Left cardiac atrium (tissue), 4 donors: ENCODE data around the gene TAS2R9. TPM values are rescaled to one million over a fixed set of nuclear protein-coding genes. Genes with fewer than 3 reads are reported as not detected.

Experiments used
- ATAC-seq, 2 donors: fragments of 200-7000 bp; cut with Tn5 transposase; one replicate each; pipeline ENCODE4 v1.9.1; 2020; ENCODE audit warnings: mild to moderate bottlenecking in 2 of 2, moderate library complexity in 2 of 2
- DNase-seq: peaks from one replicate; pipeline ENCODE4 v3.0.0-alpha.2; 2020
- intact Hi-C, 2 donors: fragments of 100-400 bp; cut with DNase I; formaldehyde crosslinking; loops; one replicate each; pipeline versions ENCODE4 v1.14.1 to v1.15.1; 2022 to 2023
- total RNA-seq, 2 donors: library from RNA; stranded (reverse); fragmentation: NEBNext Ultra II Directional; extraction: Animal tissue kit (Norgen Biotek cat#: 25700); gene quantifications; one replicate each; pipeline ENCODE4 v1.2.1, GENCODE V29; 2021
- donor health status: DM: no; HTN: yes; CAD: no.
- donor health status: DM: no; HTN: yes; CAD: no; lungs with severe emphysema.
- donor health status: DM: yes; HTN: yes; CAD: no.
- donor health status: Dilated cardiomyopathy.

Gene TAS2R9
- total RNA-seq, 2 donors from 2014 or later, result not detected

- intact Hi-C loops, result loop anchor here (2.0 to 5.0 kb wide), 3 partner anchors 428 to 716 kb away; no protein-coding TSS in a partner anchor
- DNase-seq (no peak), ATAC-seq (peak; percentile 57 to 66)
These were observed 38.7 kb downstream of the TAS2R9 start for GRCh38 chr12:10771132-10771733.

- peak in 1 of 2 donors; percentile 87 for ATAC-seq
- intact Hi-C loops, result no loop called here
- DNase-seq, result no peak
These were observed 50.3 kb downstream of the TAS2R9 start for GRCh38 chr12:10759657-10760056.

Other genes starting within 250 kb of the TAS2R9 start
- 10 to 100 TPM; 13.6 to 18.4 TPM for gene MAGOHB, start 196.6 kb downstream of the TAS2R9 start, total RNA-seq
- under 1 TPM in 1 of 2 donors, not detected in 1; 0.12 TPM for gene STYK1, start 136.1 kb downstream of the TAS2R9 start, total RNA-seq
- 100 to 1,000 TPM; 660 to 956 TPM for gene YBX3, start 86.8 kb downstream of the TAS2R9 start, total RNA-seq
- not detected for gene TAS2R7, start 7.5 kb downstream of the TAS2R9 start, total RNA-seq
- gene TAS2R8, start 2.9 kb downstream of the TAS2R9 start, total RNA-seq, result under 1 TPM in 1 of 2 donors, not detected in 1; 0.26 TPM
- gene TAS2R10, start 16.2 kb upstream of the TAS2R9 start, total RNA-seq, result under 1 TPM in 1 of 2 donors, not detected in 1; 0.55 TPM
- gene PRR4, start 39.3 kb upstream of the TAS2R9 start, total RNA-seq, result 1 to 10 TPM in 1 of 2 donors, under 1 TPM in 1; 0.29 to 2.0 TPM
- gene PRH1, start 74.1 kb upstream of the TAS2R9 start, total RNA-seq, result 1 to 10 TPM; 3.2 to 9.1 TPM
- under 1 TPM; 0.41 to 0.44 TPM for gene TAS2R13, start 99.4 kb upstream of the TAS2R9 start, total RNA-seq
- gene PRH2, start 119.1 kb upstream of the TAS2R9 start, total RNA-seq, result not detected
- gene TAS2R14, start 129.1 kb upstream of the TAS2R9 start, total RNA-seq, result under 1 TPM; 0.88 to 0.94 TPM
- under 1 TPM; 0.29 to 0.84 TPM for gene TAS2R50, start 176.7 kb upstream of the TAS2R9 start, total RNA-seq
- gene TAS2R20, start 188.1 kb upstream of the TAS2R9 start, total RNA-seq, result under 1 TPM; 0.27 to 0.94 TPM
- 1 to 10 TPM; 1.2 TPM for gene TAS2R19, start 212.5 kb upstream of the TAS2R9 start, total RNA-seq
- gene TAS2R31, start 221.2 kb upstream of the TAS2R9 start, total RNA-seq, result 1 to 10 TPM in 1 of 2 donors, under 1 TPM in 1; 0.68 to 1.3 TPM